ENCODE results near the gene ITGA8. TPM values are rescaled to one million over a fixed set of nuclear protein-coding genes. Genes with fewer than 3 reads are reported as not detected.
A peak's percentile ranks its signal among the peaks of the same experiment; 100 is the strongest.
"Not testable (repeated sequence)": the region's sequence is repeated elsewhere in the genome, so short reads cannot be mapped to it uniquely, and the experiment has no call there.

ITGA8 gene
- 23.4 TPM for total RNA-seq
- long read RNA-seq, full-length matches to known transcripts, result 12 of 51 reads
- long read RNA-seq, partial matches to known transcripts, result 24 of 51 reads
- long read RNA-seq, other reads (novel, unspliced or antisense), result 15 of 51 reads

DNA sequence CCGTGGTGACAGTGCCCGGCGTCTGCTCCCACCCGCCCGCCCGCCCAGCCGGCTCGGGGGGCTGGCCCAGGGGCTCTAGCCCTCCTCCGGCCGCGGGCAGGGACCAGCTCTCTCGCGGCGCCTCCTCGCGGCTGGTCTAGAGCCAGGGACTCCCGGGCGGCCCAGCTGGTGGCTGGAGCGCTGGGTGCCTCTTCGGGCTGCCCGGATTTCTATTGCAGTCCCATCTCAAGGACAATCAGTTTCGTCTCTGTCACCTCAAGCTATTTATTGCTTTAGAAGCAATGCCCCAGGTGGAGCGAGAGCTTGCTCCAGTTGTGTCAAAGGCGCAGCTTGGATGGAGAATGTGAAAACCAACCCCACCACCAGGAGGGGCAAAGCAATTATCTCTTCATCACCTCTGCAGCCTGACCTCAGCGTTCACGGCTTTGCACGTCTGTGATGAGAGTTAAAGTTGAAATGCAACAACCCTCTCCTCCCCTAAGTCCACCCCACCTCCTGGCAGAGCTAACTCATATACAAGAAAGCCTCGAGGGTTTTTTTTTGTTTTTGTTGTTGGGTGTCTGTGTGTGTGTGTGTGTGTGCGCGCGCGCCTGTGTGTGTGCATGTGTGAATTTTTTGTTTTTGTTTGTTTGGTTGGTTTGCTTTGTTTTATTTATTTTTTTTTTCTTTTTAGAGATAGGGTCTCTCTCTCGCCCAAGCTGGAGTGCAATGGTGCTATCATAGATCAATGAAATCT is at the start of gene ITGA8:
ITGA8 (minus strand) TSS at position 24 of the 736 bp plus-strand sequence. CDS start 151 bp downstream, outside the sequence.
- ATAC-seq (peak; percentile 73 to 80), DNase-seq (no peak)
- intact Hi-C loops (cut with DNase I), result loop anchor here (10.0 kb wide), 2 partner anchors 135 to 285 kb away; no protein-coding TSS in a partner anchor
- no peaks in the 10 kb centered on the region for H3K4me1 ChIP-seq
- peak within 1 kb of the TSS; percentile 72 for H3K27ac ChIP-seq
- H3K27me3 ChIP-seq (ENCODE audit: low read depth), result peaks cover 27% of the 10 kb centered on the region
- TF ChIP-seq, protein P1, sequence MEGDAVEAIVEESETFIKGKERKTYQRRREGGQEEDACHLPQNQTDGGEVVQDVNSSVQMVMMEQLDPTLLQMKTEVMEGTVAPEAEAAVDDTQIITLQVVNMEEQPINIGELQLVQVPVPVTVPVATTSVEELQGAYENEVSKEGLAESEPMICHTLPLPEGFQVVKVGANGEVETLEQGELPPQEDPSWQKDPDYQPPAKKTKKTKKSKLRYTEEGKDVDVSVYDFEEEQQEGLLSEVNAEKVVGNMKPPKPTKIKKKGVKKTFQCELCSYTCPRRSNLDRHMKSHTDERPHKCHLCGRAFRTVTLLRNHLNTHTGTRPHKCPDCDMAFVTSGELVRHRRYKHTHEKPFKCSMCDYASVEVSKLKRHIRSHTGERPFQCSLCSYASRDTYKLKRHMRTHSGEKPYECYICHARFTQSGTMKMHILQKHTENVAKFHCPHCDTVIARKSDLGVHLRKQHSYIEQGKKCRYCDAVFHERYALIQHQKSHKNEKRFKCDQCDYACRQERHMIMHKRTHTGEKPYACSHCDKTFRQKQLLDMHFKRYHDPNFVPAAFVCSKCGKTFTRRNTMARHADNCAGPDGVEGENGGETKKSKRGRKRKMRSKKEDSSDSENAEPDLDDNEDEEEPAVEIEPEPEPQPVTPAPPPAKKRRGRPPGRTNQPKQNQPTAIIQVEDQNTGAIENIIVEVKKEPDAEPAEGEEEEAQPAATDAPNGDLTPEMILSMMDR (IDR thresholded peaks at IDR 0.05), result peak; percentile 44
- no peaks in the 10 kb centered on the region for H3K9me3 ChIP-seq
- H3K4me3 ChIP-seq, result peak within 1 kb of the TSS; percentile 60
- H3K36me3 ChIP-seq, result no peaks in the 10 kb centered on the region

DNA sequence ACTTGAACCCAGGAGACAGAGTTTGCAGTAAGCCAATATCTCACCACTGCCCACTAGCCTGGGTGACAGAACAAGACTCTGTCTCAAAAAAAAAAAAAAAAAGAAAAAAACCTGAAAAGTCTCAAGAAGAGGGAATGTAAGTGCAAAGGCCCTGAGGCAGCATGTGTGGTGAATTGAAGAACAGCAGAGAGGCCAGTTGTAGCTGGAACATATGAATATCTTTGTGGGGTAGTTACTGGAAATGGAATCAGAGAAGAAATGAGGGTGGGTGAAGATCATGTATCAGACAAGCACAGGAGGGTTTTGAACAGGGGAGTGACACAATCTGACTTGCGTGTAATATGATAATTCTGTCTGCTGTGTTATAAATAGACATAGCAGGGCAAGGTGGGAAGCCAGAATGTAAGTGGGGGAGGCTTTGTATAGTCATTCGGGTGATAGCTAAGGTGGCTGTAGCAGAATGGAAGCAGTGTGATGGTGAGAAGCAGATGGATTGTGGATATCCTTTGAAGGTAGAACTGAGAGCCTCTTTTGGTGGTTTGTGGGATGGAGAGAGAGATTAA is 45.3 kb upstream of the ITGA8 start:
- Histone ChIP-seq H3K27me3 (ENCODE audit: low read depth) (no peaks in the 10 kb centered on the region), H3K9me3 (no peaks in the 10 kb centered on the region), H3K4me1 (no peaks in the 10 kb centered on the region), H3K27ac (no peak overlapping the region), H3K36me3 (no peaks in the 10 kb centered on the region), H3K4me3 (no peak overlapping the region)
- no peak for ATAC-seq
- DNase-seq, result no peak
- TF ChIP-seq, protein P1 (IDR thresholded peaks at IDR 0.05), result no peak
- intact Hi-C loops (cut with DNase I), result no loop called here

DNA sequence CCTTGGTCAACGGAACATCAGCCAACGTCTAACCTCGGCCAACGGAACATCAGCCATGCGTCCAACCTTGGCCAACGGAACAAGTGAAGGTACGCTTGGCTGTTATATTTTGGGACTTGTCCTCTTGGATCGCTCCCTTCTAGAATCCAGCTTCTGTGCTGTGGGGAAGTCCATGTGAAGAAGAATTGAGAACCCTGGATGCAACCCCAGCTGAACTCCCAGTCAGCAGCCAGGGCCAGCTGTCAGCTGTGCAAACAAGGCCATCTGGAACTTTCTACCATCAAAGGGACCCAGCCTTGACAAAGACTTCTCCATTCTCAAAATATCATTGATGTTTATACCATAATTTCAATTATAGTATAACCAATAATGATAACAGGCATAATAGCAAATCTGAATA is 43.3 kb upstream of the ITGA8 start:
- no peaks in the 10 kb centered on the region for H3K27me3 ChIP-seq (ENCODE audit: low read depth)
- H3K4me3 ChIP-seq, result no peak overlapping the region
- TF ChIP-seq, protein P1 (IDR thresholded peaks at IDR 0.05), result no peak
- ATAC-seq (no peak), DNase-seq (no peak)
- H3K4me1 ChIP-seq, result no peaks in the 10 kb centered on the region
- no peaks in the 10 kb centered on the region for H3K9me3 ChIP-seq
- H3K27ac ChIP-seq, result no peak overlapping the region
- no peaks in the 10 kb centered on the region for H3K36me3 ChIP-seq
- intact Hi-C loops (cut with DNase I), result no loop called here

DNA sequence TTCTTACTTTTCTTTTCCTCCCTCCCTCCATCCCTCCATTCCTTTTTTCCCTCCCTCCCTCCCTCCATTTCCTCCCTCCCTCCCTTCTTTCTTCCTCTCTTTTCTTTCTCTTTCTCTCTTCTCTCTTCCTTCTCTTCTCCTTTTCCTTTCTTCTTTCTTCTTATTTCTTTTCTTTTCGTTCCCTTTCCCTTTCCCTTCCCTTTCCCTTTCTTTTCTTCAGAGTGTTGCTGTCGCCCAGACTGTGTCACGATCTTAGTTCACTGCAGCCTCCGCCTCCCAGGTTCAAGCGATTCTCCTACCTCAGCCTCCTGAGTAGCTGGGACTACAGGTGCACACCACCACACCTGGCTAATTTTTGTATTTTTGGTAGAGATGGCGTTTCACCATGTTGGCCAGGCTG is 42.5 kb upstream of the ITGA8 start:
- ATAC-seq; H3K4me1 ChIP-seq; H3K4me3 ChIP-seq; H3K36me3 ChIP-seq; H3K27ac ChIP-seq; intact Hi-C loops (cut with DNase I); H3K27me3 ChIP-seq (ENCODE audit: low read depth); H3K9me3 ChIP-seq; DNase-seq: not testable (repeated sequence)

DNA sequence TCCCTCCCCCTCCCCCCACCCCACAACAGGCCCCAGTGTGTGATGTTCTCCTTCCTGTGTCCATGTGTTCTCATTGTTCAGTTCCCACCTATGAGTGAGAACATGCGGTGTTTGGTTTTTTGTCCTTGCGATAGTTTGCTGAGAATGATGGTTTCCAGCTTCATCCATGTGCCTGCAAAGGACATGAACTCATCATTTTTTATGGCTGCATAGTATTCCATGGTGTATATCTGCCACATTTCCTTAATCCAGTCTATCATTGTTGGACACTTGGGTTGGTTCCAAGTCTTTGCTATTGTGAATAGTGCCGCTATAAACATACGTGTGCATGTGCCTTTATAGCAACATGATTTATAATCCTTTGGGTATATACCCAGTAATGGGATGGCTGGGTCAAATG is 41.5 kb upstream of the ITGA8 start:
- H3K4me1 ChIP-seq; intact Hi-C loops (cut with DNase I); H3K27me3 ChIP-seq (ENCODE audit: low read depth); H3K4me3 ChIP-seq; ATAC-seq; H3K36me3 ChIP-seq; DNase-seq; H3K27ac ChIP-seq; H3K9me3 ChIP-seq: not testable (repeated sequence)

DNA sequence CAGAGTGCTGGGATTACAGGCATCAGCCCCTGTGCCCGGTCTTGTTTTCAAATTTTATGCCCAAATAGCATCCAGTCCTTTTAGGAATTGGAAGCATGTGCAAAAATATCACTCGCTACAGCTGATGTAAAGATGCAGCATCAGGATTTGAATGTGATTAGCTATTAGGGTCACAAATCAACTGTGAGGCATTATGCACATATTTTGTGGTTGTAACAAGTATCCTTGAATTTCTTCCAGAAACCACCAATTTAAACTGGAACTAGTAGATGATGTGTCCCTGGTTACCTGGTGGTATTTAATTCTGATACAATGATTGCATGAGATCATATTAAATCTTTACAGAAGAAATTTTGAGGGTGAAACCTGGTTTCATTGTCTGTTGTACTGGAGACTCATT is 41.0 kb upstream of the ITGA8 start:
- no peaks in the 10 kb centered on the region for H3K36me3 ChIP-seq
- DNase-seq (no peak), ATAC-seq (no peak)
- no peak overlapping the region for H3K4me3 ChIP-seq
- H3K4me1 ChIP-seq, result no peaks in the 10 kb centered on the region
- H3K9me3 ChIP-seq, result no peaks in the 10 kb centered on the region
- no peak overlapping the region for H3K27ac ChIP-seq
- TF ChIP-seq, protein P1 (IDR thresholded peaks at IDR 0.05), result no peak
- intact Hi-C loops (cut with DNase I), result no loop called here
- no peaks in the 10 kb centered on the region for H3K27me3 ChIP-seq (ENCODE audit: low read depth)

All from lower lobe of right lung (tissue), 2 donors.